Adipose tissue (tissue), 3 donors: Measurements from ENCODE around the gene NFYA. TPM values are rescaled to one million over a fixed set of nuclear protein-coding genes. Genes with fewer than 3 reads are reported as not detected.

Experiments
- H3K27ac ChIP-seq: one replicate; pipeline ENCODE4 v1.5.1; 2013; ENCODE audit warnings: low read depth, low read length
- WGBS, 3 donors: extraction: QIAGEN DNeasy Blood & Tissue Kit; methylation state at CpG; one replicate each; pipeline ENCODE4 v1.1.7; 2013; 5-methylcytosine and 5-hydroxymethylcytosine counted together
- polyA plus RNA-seq, 3 donors: library from polyadenylated mRNA; stranded (reverse); fragments of 200-250 nt; gene quantifications; one replicate each; pipeline ENCODE4 v1.2.3, GENCODE V29; 2013
- donor health status: healthy with polysubstance abuse.
- donor health status: Bipolar disorder and iron deficiency.
- donor health status: healthy.

Gene NFYA
- 1 to 10 TPM; 6.3 to 9.4 (median 7.3) TPM for polyA plus RNA-seq

DNA sequence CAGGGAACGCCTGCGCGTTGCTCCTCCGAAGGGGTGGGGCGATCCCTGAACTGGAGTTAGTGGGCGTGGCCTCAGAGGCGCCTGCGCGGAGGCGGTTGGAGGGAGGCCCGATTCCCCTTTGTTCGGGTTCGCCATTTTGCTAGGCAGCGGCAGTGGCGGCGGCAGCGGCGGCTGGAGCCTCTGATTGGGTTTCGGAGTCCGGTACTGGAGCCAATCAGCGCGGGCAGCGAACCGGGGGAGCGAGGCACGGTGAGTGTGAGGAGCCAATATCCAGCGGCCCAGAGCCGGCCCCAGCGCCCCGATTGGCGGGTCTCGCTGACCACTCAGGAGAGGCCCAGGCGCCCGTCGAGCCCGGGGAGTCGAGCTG is at the start of gene NFYA:
Gene NFYA, plus strand, starts transcription at position 139 of the 367 bp plus-strand sequence. CDS start 6,116 bp downstream, outside the sequence.
- peak within 1 kb of the TSS; percentile 100 for H3K27ac ChIP-seq
- WGBS, 3 donors: 0 to 1% (median 1%) methylated on average over 37 of the region's 37 CpGs

DNA sequence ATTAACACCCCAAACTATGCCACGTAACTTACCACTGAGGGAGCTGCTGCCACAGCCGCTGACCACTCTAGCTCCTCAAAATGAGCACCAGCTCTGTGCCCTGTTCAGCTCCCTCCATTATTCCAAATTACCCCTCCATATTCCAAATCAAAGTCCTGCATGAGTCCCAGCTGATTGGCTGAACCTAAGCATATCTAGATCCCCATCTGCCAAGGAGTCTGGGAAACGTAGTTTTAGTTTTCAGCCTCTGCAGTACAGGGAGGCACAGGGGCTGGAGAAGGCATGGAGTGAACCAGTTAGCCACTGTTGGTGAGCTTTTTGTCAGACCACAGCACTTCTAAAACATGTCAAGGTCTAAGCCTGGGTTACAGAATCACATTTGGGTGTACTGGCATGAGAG is 49.7 kb upstream of the NFYA start:
- WGBS, 3 donors: 90 to 95% (median 92%) methylated on average over 3 of the region's 3 CpGs
- H3K27ac ChIP-seq: no peak overlapping the region

DNA sequence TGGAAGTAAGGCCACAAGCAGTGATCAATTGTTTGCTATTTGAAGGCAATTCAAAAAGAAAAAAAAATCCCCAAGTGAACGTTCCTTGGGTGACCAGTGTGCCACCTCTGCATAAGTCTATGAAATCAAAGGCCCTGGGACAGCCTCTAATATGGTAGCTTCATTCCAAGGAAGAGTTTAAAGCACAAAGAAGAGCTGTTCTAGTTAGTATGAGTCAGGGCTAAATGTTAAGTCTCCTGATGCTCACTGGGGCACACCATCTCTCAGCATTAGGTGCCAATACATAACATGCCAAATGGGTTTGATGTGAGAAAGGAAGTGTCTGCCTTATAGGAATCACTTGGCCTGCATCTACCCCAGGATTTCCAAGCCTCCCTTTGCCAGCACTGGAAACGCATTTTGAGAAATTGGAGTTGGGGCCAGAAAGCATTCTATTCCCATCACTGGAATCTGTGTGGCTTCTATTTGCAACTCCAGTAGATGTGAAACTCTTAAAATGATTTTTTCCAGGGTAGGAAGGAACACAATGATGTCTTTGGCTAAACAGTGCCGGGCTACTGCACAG is 46.7 kb upstream of the NFYA start:
- WGBS, 3 donors: 57 to 89% (median 84%) methylated on average over 3 of the region's 3 CpGs

DNA sequence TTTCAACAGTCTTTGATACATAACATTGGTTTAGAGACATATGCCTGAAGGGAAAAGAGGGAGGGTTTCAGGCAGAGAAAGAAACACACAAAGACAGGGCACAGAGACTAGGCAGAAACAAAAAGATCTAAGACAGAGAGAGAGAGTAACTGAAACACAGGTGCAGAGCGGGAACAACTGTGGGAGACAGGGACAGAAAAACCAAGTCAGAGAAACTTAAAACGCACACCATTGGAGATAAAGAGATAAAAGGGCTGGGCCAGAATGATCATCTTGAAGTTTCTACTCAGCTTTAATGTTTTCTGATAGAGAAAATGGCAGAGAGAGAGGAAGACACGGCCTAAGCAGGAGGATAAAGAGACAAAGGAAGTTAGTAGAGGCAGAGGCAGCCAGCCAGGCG is 45.5 kb upstream of the NFYA start:
- no peak overlapping the region for H3K27ac ChIP-seq

More for the DNA sequence above, 46.7 kb upstream of the NFYA start:
- H3K27ac ChIP-seq: no peak overlapping the region

DNA sequence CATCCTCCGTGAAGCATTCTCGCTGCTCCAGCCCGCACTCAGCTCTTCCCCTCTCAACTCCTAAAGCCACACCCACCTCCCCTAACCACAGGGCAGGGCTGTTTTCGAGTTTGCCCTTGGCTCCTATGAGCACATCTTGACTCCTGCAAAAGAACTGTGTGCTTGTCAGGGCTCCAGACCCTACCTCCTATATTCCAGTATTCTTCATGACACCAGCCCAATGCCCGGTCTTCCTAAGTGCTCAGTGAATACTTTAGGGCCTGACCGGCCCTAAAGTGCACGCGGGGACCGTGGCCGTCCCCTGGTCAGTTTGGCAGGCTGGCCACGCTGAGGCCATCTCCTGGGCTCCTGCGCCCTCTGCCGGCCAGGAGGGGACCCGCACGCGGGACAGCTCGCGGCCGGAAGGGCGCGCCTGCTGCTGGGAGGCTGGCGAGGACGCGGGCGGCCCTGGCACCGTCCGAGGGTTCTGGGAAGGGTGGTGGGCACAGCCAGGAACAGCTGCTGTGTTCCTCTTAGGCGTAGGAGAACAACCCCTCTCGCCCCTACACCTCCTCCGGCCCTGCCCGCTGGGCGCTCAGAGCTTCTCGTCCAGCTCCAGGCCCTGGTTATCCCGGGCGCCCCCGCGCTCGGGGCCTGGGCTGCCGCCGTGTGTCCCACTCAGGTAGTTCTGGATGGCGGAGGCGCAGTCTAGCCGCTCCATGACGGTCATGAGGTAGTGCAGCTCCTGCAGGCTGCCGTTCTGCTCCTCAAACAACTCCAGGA is 44.8 kb upstream of the NFYA start:
- WGBS, 3 donors: 2 to 4% (median 4%) methylated on average over 45 of the region's 45 CpGs
- no peak overlapping the region for H3K27ac ChIP-seq

More for the DNA sequence above, 45.5 kb upstream of the NFYA start:
- WGBS, 3 donors: 27 to 41% (median 38%) methylated on average over 3 to 4 of the region's 4 CpGs

DNA sequence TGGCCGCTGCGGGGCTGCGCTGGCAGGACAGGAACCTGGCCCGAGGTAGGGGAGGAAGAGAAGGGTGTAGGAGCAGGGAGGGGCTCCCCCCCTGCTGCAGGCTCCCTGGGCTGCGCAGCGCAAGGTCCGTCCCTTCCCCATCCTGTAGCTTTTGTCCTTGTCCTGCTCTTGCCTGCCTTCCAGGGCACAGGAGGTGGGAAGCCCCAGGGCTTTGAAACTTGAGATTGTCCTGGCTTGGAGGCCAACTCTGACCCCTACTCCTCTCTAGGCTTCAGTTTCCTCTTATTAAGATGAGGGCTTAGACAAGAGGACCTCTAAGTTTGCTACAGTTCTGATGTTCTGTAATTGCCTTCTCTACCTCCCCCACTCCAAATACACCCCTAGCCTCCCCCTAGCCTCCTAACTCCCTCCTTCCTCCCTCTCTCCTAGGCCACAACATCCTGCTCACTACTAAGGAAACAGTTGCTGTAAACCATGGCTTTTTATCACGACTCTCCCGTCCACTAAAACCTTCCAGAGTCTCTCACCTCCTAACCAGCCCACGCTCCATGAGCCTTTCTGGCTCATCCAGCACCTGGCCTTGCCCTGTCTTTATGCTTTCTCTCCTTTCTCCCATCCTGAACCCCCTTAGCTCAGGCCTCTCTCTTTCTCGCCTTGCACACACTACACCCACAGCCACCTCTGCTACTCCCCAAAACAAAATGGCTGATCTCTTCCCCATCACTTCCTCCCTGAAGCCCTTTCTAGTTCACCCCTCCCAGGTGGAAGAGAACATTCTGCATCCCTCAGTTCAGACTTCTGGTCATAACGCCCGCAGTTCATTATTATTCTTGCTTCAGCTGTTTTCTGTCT is 44.0 kb upstream of the NFYA start:
- 39 to 58% (median 54%) methylated on average over 8 to 13 of the region's 13 CpGs for WGBS, 3 donors
- H3K27ac ChIP-seq: no peak overlapping the region

DNA sequence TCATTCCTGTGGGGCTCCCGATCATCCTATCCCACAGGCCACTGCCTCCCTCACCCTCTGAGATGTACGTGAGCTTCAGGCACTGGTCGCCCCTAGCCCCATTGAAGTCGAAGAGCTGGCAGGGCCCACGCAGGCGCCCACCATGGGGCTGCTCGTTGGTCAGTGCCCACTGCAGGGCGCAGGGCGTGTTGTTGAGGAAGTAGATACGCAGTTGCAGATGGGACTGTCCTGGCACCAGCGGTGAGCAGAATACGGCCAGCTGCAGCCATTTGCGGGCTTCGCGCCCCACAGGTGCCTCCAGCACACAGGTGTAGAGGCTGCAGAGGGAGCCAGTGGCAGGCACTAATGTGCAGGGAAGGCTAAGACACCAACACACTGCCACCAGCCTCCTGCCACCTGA is 39.9 kb upstream of the NFYA start:
- 96 to 97% (median 97%) methylated on average over 15 of the region's 15 CpGs for WGBS, 3 donors
- H3K27ac ChIP-seq: no peak overlapping the region

DNA sequence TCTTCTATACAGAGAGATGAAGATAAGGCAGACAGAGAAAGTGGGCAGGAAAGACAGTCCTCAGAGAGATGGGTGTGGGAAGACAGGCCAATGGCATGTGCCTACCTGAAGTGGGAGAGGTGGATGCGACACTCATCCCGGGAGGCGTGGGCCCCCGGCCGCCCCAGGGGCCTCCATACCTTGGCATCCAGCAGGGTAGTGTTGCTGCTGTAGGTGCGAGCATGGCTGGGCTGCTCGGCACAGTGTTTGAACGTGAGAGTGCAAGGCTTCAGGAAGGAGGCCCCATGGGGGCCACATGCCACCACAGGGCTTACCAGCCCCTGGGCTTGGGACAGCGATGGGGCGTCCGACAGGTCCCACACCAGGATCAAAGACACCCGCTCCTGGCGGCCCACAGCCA is 39.0 kb upstream of the NFYA start:
- WGBS, 3 donors: 91 to 93% (median 91%) methylated on average over 11 to 13 of the region's 13 CpGs
- H3K27ac ChIP-seq: no peak overlapping the region

DNA sequence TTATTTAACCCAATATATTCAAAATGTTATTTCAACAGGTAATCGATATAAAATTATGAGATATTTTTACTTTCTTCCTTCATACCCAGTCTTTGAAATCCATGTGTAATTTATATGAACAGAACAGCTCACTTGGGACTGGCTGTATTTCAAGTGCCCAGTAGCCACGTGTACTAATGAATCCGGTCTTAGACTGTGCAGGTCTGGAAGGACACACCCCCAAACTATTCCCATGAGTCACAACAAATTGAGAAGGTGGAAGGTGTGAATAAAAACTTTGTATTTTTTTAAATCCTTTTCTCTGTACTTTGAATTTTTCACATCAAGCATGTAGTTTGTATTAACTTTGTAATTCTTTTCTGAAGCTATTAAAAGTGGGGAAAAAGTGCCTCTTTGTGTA is 36.6 kb upstream of the NFYA start:
- 45 to 66% (median 54%) methylated on average over 3 of the region's 3 CpGs for WGBS, 3 donors
- no peak overlapping the region for H3K27ac ChIP-seq

DNA sequence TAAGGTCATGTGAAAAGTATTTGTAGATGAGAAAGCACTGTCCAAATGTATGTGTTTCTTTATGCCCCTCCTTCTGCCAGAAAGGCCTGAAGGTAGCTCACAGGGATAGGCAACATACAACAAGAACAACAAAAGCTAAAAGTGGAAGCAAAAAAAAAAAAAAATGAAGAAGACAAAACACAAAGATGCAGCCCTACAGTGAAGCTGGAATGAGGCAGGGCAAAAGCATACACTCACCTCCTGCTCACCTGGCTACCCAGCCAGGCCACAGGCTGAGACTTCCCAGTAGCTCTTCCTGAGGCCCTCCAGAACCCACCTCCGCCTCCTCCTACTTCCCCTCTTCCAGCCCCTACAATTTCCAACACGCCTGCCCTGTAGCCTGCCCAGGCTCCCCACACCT is 36.2 kb upstream of the NFYA start:
- WGBS, 3 donors: 68 to 90% (median 83%) methylated on average over 2 of the region's 2 CpGs
- H3K27ac ChIP-seq: no peak overlapping the region

DNA sequence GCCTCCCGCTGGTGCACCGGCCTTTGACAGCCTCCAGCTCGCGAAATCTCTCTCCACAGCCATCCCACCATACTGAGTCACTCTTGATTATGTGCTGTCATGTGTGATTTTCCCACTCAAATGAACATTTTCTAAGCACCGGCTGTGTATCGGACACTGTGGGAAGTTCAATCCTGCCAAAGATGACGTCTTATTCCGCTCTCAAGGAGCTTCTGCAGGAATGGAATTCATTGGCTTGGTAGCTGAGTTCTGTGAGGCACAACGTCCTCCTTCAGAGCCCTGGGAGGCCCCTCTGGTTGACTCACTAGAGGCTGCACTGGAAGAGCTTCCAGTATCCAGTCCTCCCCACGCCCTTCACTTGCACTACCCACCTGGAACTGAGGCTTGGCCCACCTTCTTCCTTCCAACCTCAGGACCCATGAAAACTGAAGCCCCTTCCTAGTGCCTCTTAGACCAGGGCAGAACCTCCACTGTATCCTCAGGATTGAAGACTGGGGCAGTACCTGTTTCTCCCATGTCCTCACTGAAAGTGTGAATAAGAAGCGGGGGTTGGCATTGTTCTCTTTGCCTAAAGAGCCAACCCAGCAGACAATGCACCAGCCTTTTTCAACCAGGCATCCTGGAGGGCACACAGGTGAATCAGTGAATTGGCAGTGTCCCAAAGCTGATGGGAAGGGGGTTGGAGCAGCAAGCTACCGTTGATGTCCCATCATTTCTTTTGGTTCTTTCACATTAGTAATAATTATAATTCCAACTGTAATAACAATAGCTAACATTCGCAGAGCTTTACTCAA is 35.5 kb upstream of the NFYA start:
- WGBS, 3 donors: 82 to 90% (median 83%) methylated on average over 13 of the region's 13 CpGs
- no peak overlapping the region for H3K27ac ChIP-seq

DNA sequence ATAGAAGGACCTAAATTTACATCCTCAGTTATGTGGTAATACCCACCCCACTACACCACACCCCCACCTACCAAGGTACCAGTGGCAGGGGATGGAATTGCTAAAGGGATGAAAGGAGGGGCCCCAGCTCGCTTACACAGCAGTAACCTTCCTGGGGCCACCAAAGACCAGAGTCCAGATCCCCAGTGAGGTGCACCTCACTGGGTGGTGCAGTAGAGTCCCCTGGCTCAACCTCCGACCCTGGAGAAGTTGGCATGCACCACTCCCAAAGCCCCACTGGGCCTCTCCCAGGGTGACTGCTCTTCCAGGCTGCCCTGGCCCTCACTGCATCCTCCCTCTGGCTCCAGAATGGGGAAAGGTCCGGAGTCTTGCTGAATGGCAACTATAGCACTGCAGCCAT is 34.6 kb upstream of the NFYA start:
- no peak overlapping the region for H3K27ac ChIP-seq
- WGBS, 3 donors: 78 to 92% (median 90%) methylated on average over 3 of the region's 3 CpGs

DNA sequence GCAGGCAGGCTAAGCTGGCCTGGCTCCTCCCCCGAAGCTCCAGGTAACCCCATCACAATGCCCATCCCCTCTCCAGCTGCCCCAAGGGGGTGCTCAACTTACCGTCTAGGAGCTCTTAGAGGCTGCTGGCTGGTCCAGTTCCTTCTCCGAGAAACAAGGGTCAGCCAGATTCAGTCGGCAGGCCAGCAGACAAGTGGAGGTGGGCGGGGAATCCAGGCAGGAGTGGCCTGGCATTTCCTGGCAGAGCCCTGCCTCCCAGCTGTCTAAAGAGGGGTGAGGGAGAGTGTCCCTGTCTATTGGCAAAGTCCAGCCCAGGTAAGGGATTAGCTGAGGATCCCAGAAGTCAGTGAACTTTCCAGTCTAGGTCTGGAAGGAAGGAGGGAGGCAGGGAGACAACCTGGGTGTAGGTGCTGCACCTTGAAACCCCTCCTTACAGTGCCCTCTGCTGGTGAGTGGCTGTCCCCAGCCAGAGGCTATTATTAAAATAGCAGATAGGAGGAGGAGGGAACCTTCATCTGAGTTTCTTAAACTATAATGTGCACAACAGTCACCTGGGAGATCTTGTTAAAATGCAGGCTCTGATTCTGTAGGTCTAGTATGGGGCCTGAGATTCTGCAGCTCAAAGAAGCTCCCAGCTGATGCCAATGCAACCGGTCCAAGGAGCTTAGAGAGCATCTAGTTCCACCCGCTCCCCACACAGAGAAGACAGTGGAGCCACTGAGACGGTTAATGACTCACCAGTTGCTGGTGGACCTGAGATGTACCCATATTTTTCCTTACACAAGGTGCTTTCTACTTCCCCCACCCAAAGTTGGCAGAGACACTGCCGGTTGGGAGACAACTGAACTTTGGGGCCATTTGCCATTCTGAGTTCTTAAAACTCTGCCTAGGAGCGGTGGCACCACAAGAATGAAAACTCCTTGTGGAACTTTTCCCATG is 33.4 kb upstream of the NFYA start, which contains the start of gene UNC5CL:
Gene UNC5CL, minus strand, starts transcription at position 162 of the 939 bp plus-strand sequence. CDS start 4,147 bp downstream, outside the sequence.
- H3K27ac ChIP-seq: no peak within 1 kb of the TSS
- WGBS, 3 donors: 54 to 73% (median 71%) methylated on average over 10 of the region's 10 CpGs

DNA sequence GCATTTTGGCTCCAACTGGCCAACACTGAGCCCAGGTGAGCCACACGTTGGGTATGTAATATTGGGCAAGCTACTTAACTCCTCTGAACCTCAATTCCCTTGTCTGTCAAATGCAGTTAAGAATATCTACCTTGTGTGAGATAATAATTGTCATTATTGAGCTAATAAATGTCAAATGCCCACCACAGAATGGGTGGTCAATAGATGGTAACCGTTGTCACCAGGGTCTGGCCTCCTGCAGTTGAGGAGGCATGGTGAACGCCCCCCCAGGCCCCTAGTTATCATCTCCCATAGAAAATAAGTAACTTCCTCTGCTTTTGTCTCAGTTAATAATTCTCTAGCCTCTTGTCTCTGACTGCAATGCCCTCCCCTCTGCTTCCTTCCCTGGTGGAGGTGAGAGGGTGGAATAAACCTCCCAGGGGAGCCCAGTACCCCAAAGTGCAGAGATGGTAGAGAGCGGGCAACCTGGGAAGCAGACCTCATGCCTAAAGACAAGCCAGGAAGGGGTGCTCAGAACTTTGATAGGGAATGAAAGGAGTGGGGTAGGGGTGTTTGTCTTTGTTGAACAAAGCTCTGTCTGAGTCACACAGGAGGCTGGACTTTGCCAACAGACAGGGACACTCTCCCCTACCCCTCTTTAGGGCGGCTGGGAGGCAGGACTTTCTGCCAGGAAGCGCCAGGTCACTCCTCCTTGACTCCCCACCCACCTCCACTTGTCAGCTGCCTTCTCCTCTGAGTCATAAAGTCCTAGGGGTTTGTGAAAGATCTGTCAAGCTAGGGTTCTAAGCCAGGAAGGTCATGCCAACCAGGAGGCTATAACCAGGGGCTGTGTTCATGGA is 32.5 kb upstream of the NFYA start:
- H3K27ac ChIP-seq: no peak overlapping the region
- WGBS, 3 donors: 33 to 77% (median 69%) methylated on average over 6 of the region's 6 CpGs

DNA sequence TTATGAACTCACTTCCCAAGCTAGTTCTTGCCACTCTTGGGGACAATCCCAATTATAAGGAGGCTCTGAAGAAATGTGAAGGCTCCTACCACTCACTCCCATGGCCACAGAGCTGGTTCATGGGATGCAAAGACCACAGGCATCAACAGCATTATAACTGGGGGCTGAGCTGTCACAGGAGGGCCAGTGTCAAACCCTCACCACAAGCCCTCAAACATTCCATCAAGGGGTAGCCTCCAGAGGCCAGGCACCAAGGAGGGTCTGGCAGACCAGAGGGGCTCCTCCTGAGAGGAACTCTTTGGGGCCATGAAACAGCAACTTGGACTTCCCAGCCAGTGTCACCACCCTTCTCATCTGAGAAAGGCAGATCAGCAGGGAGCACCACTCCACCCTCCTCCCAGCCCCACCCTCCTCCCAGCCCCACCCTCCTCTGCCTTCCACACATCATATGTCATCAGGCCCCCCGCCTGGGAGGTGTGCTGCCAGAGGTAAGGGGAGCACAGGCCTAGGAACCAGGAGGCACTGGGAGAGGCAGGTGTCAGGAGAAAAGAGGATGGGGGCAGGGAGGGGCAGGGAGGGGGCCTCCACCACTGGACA is 31.7 kb upstream of the NFYA start:
- no peak overlapping the region for H3K27ac ChIP-seq
- WGBS, 3 donors: 88 to 93% (median 92%) methylated on average over 1 of the region's 1 CpG
